Hair follicle dermal papilla cell (primary cell): ENCODE measurements around the gene UNC119. TPM values are rescaled to one million over a fixed set of nuclear protein-coding genes. Genes with fewer than 3 reads are reported as not detected.

Source experiments
- total RNA-seq: library from RNA; depleted of rRNA; stranded (reverse); fragments of >200 nt; gene quantifications from 2 replicates; pipeline ENCODE4 v1.2.3, GENCODE V29; 2012

The UNC119 gene
- total RNA-seq, result 20.4 and 22.0 TPM in 2 replicates

GRCh38 chr17:28552176-28552999, at the start of gene UNC119:
TSS of gene UNC119 (minus strand) at chr17:28552624. CDS start at chr17:28552557, 67 bp downstream.

GRCh38 chr17:28598799-28599310, 46.4 kb upstream of the UNC119 start, which contains the start of gene SPAG5:
TSS of gene SPAG5 (minus strand) at chr17:28599025. CDS start at chr17:28598946, 79 bp downstream.

GRCh38 chr17:28576758-28577465, 24.5 kb upstream of the UNC119 start, which contains the start of gene ALDOC:
TSS of gene ALDOC (minus strand) at chr17:28576895. CDS start at chr17:28575532, 1,363 bp downstream.

GRCh38 chr17:28571361-28572122, 19.1 kb upstream of the UNC119 start, which contains the start of gene PIGS:
TSS of gene PIGS (minus strand) at chr17:28571524. CDS start at chr17:28571496, 28 bp downstream.

GRCh38 chr17:28505986-28506665, 46.3 kb downstream of the UNC119 start, which contains the start of gene FOXN1:
TSS of gene FOXN1 (plus strand) at chr17:28506348. CDS start at chr17:28523970, 17,622 bp downstream.

Other genes with a start within 250 kb of the UNC119 start
- 14.3 and 18.0 TPM in 2 replicates for gene TMEM97, start 233.4 kb downstream of the UNC119 start, total RNA-seq
- gene IFT20, start 217.2 kb downstream of the UNC119 start, total RNA-seq, result 37.8 and 42.5 TPM in 2 replicates
- 37.8 TPM in 2 replicates for gene TNFAIP1, start 216.9 kb downstream of the UNC119 start, total RNA-seq
- 86.5 and 89.1 TPM in 2 replicates for gene POLDIP2, start 195.1 kb downstream of the UNC119 start, total RNA-seq
- not detected in 2 replicates for gene SEBOX, start 187.4 kb downstream of the UNC119 start, total RNA-seq
- gene VTN, start 182.3 kb downstream of the UNC119 start, total RNA-seq, result not detected in 2 replicates
- gene SARM1, start 180.9 kb downstream of the UNC119 start, total RNA-seq, result 20.0 and 25.6 TPM in 2 replicates
- 6.8 and 7.1 TPM in 2 replicates for gene SLC46A1, start 146.4 kb downstream of the UNC119 start, total RNA-seq
- gene SLC13A2, start 79.0 kb downstream of the UNC119 start, total RNA-seq, result not detected in 2 replicates
- gene FOXN1, start 46.3 kb downstream of the UNC119 start, total RNA-seq, result not detected in 2 replicates
- 60.2 and 61.0 TPM in 2 replicates for gene PIGS, start 18.9 kb upstream of the UNC119 start, total RNA-seq
- 56.8 and 65.1 TPM in 2 replicates for gene ALDOC, start 24.3 kb upstream of the UNC119 start, total RNA-seq
- 5.4 and 6.2 TPM in 2 replicates for gene SPAG5, start 46.4 kb upstream of the UNC119 start, total RNA-seq
- gene RSKR, start 61.6 kb upstream of the UNC119 start, total RNA-seq, result 2.1 and 4.7 TPM in 2 replicates
- 163 and 173 TPM in 2 replicates for gene BLTP2, start 92.5 kb upstream of the UNC119 start, total RNA-seq
- gene SDF2, start 109.3 kb upstream of the UNC119 start, total RNA-seq, result 35.2 and 39.1 TPM in 2 replicates
- 58.0 and 67.8 TPM in 2 replicates for gene SUPT6H, start 109.6 kb upstream of the UNC119 start, total RNA-seq
- gene PROCA1, start 159.3 kb upstream of the UNC119 start, total RNA-seq, result 0.65 and 1.9 TPM in 2 replicates
- 186 and 192 TPM in 2 replicates for gene RAB34, start 165.2 kb upstream of the UNC119 start, total RNA-seq
- gene RPL23A, start 167.4 kb upstream of the UNC119 start, total RNA-seq, result 245 and 263 TPM in 2 replicates
- gene TLCD1, start 173.6 kb upstream of the UNC119 start, total RNA-seq, result 3.9 and 4.9 TPM in 2 replicates
- 5.2 TPM in 2 replicates for gene NEK8, start 176.2 kb upstream of the UNC119 start, total RNA-seq
- 36.6 and 39.3 TPM in 2 replicates for gene TRAF4, start 191.4 kb upstream of the UNC119 start, total RNA-seq